K562 (cell line): Measurements from ENCODE around the gene GSTM1. TPM values are rescaled to one million over a fixed set of nuclear protein-coding genes. Genes with fewer than 3 reads are reported as not detected.

Experiments
- ATAC-seq: fragments of 200-7000 bp; cut with Tn5 transposase; 3 replicates; pipeline ENCODE4 v1.9.1; 2020; ENCODE audit warnings: moderate library complexity
- BruUV-seq: library from RNA; stranded (reverse); fragments of 400-500 nt; replicated peaks from 2 replicates; lab custom pipeline; 2021; lab: Mats Ljungman, UMichigan
- CTCF ChIA-PET: fragments of 300-600 bp; formaldehyde crosslinking; extraction: SDS; loops from one replicate; lab custom pipeline; 2021; ENCODE audit warnings: low intra/inter-chr PET ratio; lab: Yijun Ruan, JAX
- POLR2A ChIA-PET: fragments of 300-600, 350-650 bp; sonication (Branson Sonifier 250); formaldehyde crosslinking; extraction: SDS; loops from one replicate; lab custom pipeline; 2021; ENCODE audit warnings: antibody characterized with exemption, inconsistent platforms; lab: Yijun Ruan, JAX
- DNase-seq, 4 experiments: peaks; one replicate each; pipeline versions ENCODE4 v3.0.0 to v3.0.0-alpha.2; 2011 to 2018; ENCODE audit warnings: low spot score in 3 of 4, mixed read lengths in 3 of 4; ENCODE audit errors: extremely low read depth in 1 of 4
- FAIRE-seq: peaks from 2 replicates; lab custom pipeline; 2011; peaks lifted over from hg19 to GRCh38; lab: Jason Lieb, UNC
- H2AFZ ChIP-seq: 2 replicates; pipeline ENCODE4 v1.6.0; 2011; ENCODE audit warnings: low read depth, low read length, control low read depth, inconsistent platforms
- H3K27ac ChIP-seq: fragments of 200-600 bp; 3 replicates; pipeline ENCODE4 v1.8.0; 2011; ENCODE audit warnings: low read depth, mild to moderate bottlenecking, control low read depth, inconsistent platforms, low read length, moderate library complexity, mixed read lengths; ENCODE audit errors: extremely low read depth
- H3K27me3 ChIP-seq, 2 experiments: fragments of 300-600 bp in 1 of 2; 2 replicates in 1 of 2; 3 replicates in 1 of 2; pipeline versions ENCODE4 v1.6.0 to v1.8.0; 2011; ENCODE audit warnings: inconsistent platforms in 2 of 2, low read length in 2 of 2, mild to moderate bottlenecking in 1 of 2, mixed read lengths in 1 of 2, moderate library complexity in 1 of 2; ENCODE audit not compliant: control insufficient read depth in 2 of 2, insufficient read depth in 2 of 2
- H3K36me3 ChIP-seq: fragments of 300-600 bp; 3 replicates; pipeline ENCODE4 v1.8.0; 2011; ENCODE audit warnings: mild to moderate bottlenecking, low read length, inconsistent platforms; ENCODE audit not compliant: control insufficient read depth, insufficient read depth
- H3K4me1 ChIP-seq, 2 experiments: fragments of 200-600 bp in 1 of 2; replicated peaks in 1 of 2; 2 replicates in 1 of 2; 3 replicates in 1 of 2; pipeline versions ENCODE4 v1.5.1 to v1.8.0; 2011; ENCODE audit warnings: inconsistent platforms in 2 of 2, low read length in 2 of 2, mild to moderate bottlenecking in 1 of 2, mixed read lengths in 1 of 2, moderate library complexity in 1 of 2; ENCODE audit not compliant: control insufficient read depth in 2 of 2, insufficient read depth in 2 of 2
- H3K4me2 ChIP-seq: 2 replicates; pipeline ENCODE4 v1.6.1; 2011; ENCODE audit warnings: low read length, control low read depth, inconsistent platforms, mixed read lengths; ENCODE audit not compliant: insufficient read depth
- H3K4me3 ChIP-seq: fragments of 200-600 bp; sonication (generic), shearing (Covaris generic); 2 replicates; pipeline ENCODE4 v1.5.1; 2016; ENCODE audit warnings: control low read depth, inconsistent platforms
- H3K79me2 ChIP-seq: fragments of 200-600 bp; 3 replicates; pipeline ENCODE4 v1.8.0; 2011; ENCODE audit warnings: low read length, inconsistent platforms; ENCODE audit not compliant: control insufficient read depth, insufficient read depth
- H3K9ac ChIP-seq, 2 experiments: 2 replicates each; pipeline versions ENCODE4 v1.6.0 to v1.6.1; 2011; ENCODE audit warnings: low read depth in 2 of 2, low read length in 2 of 2, control low read depth in 1 of 2, inconsistent platforms in 1 of 2, mild to moderate bottlenecking in 1 of 2, mixed read lengths in 1 of 2; ENCODE audit not compliant: insufficient read depth in 1 of 2
- H3K9me1 ChIP-seq: one replicate; pipeline ENCODE4 v1.6.0; 2011; ENCODE audit warnings: inconsistent platforms, mild to moderate bottlenecking, low read length, moderate library complexity; ENCODE audit not compliant: control insufficient read depth, insufficient read depth
- H3K9me3 ChIP-seq: replicated peaks from 2 replicates; pipeline ENCODE4 v1.5.1; 2011; ENCODE audit warnings: low read depth, low read length, inconsistent platforms; ENCODE audit not compliant: control insufficient read depth, insufficient read depth
- H4K20me1 ChIP-seq: replicated peaks from 2 replicates; pipeline ENCODE4 v1.6.1; 2011; ENCODE audit warnings: low read length, inconsistent platforms, mixed read lengths; ENCODE audit not compliant: control insufficient read depth, insufficient read depth
- BCL6 ChIP-seq: fragments of 250-450 bp; sonication (Bioruptor Pico); IDR thresholded peaks from 2 replicates; pipeline ENCODE4 v1.4.0; 2020
- BHLHE40 ChIP-seq: IDR thresholded peaks from 2 replicates; pipeline ENCODE4 v1.6.1; 2011; ENCODE audit warnings: low read length, improper control_type of control experiment
- C11orf30 ChIP-seq: fragments of 450-650 bp; IDR thresholded peaks from 2 replicates; pipeline ENCODE4 v1.6.1; 2016; ENCODE audit warnings: low read depth, mild to moderate bottlenecking
- CREB5 ChIP-seq: fragments of 250-450 bp; sonication (Bioruptor Pico); IDR thresholded peaks from 2 replicates; pipeline ENCODE4 v1.5.0; 2020; ENCODE audit warnings: mild to moderate bottlenecking
- E2F5 ChIP-seq: sonication (generic); formaldehyde crosslinking; IDR thresholded peaks from 2 replicates; pipeline ENCODE4 v1.8.0; 2022; ENCODE audit warnings: mild to moderate bottlenecking, missing genetic modification reagents
- GMEB1 ChIP-seq: fragments of 250-450 bp; sonication (Bioruptor Pico); IDR thresholded peaks from 2 replicates; pipeline ENCODE4 v1.4.0; 2020; ENCODE audit warnings: mild to moderate bottlenecking
- LARP7 ChIP-seq: fragments of 450-650 bp; IDR thresholded peaks from 2 replicates; pipeline ENCODE4 v1.6.1; 2016
- MAFG ChIP-seq: fragments of 450-650 bp; conservative IDR thresholded peaks from 2 replicates; pipeline ENCODE4 v1.6.1; 2016; ENCODE audit warnings: missing genetic modification characterization, missing compliant biosample characterization
- MAFK ChIP-seq: IDR thresholded peaks from 2 replicates; pipeline ENCODE4 v1.6.1; 2011; ENCODE audit warnings: low read length, improper control_type of control experiment
- POLR3A ChIP-seq: IDR thresholded peaks from 2 replicates; pipeline ENCODE4 v1.6.1; 2011; ENCODE audit warnings: borderline replicate concordance, mild to moderate bottlenecking, moderate library complexity; ENCODE audit not compliant: insufficient read length, insufficient read depth; ENCODE audit errors: extremely low read depth
- SMARCC2 ChIP-seq: fragments of 450-650 bp; IDR thresholded peaks from 2 replicates; pipeline ENCODE4 v1.6.1; 2017; ENCODE audit warnings: antibody characterized with exemption, moderate library complexity, mild to moderate bottlenecking, low read depth
- SP2 ChIP-seq: IDR thresholded peaks from 2 replicates; pipeline ENCODE4 v1.6.1; 2011; ENCODE audit warnings: mild to moderate bottlenecking, low read depth, low read length, moderate library complexity; ENCODE audit not compliant: poor library complexity, severe bottlenecking; ENCODE audit errors: extremely low read depth
- TFAM ChIP-seq: fragments of 250-450 bp; sonication (Bioruptor Pico); conservative IDR thresholded peaks from 2 replicates; pipeline ENCODE4 v1.5.0; 2021; ENCODE audit warnings: mild to moderate bottlenecking, moderate library complexity
- ZBTB8A ChIP-seq: fragments of 450-650 bp; IDR thresholded peaks from 2 replicates; pipeline ENCODE4 v1.6.1; 2018; ENCODE audit warnings: mild to moderate bottlenecking, moderate library complexity; ENCODE audit not compliant: partially characterized antibody
- ZNF12 ChIP-seq: sonication (generic); formaldehyde crosslinking; IDR thresholded peaks from 2 replicates; pipeline ENCODE4 v1.4.0; 2020; ENCODE audit warnings: mild to moderate bottlenecking, missing genetic modification reagents
- ZNF316 ChIP-seq: fragments of 450-650 bp; IDR thresholded peaks from 2 replicates; pipeline ENCODE4 v1.6.1; 2016
- WGBS: fragments of 100-300 bp; shearing (Covaris generic); methylation state at CpG from one replicate; pipeline ENCODE4 v1.1.6; 2016; ENCODE audit warnings: low coverage, mixed read lengths; ENCODE audit not compliant: insufficient coverage; ENCODE audit errors: missing lambda C conversion rate; 5-methylcytosine and 5-hydroxymethylcytosine counted together
- in situ Hi-C: fragments of 300-500 bp; cut with MboI; formaldehyde crosslinking; loops from 4 replicates; pipeline ENCODE4 v1.15.0; 2018; ENCODE audit warnings: inconsistent platforms, mixed read lengths
- intact Hi-C: fragments of 100-400 bp; cut with micrococcal nuclease; formaldehyde crosslinking; loops from 2 replicates; pipeline ENCODE4 v1.14.2; 2022
- polyA plus RNA-seq, 8 experiments: library from polyadenylated mRNA; depleted of rRNA in 4 of 8; stranded (reverse) in 5 of 8; unstranded in 3 of 8; fragments of >200 nt; fragmentation: Nextera tagmentation in 2 of 8; fragmentation: Illumina TruSeq in 1 of 8; extraction: Ambion mirVana in 2 of 8; extraction: Trizol in 1 of 8; gene quantifications; 2 replicates each; pipeline versions ENCODE4 v1.2.1 to v1.2.3, GENCODE V29; 2011 to 2014; ENCODE audit warnings: inconsistent platforms in 1 of 8, missing spikeins in 1 of 8
- total RNA-seq, 7 experiments: library from RNA; depleted of rRNA in 6 of 7; stranded (reverse); fragments of >200 nt in 6 of 7; fragmentation: Illumina TruSeq in 2 of 7; extraction: Trizol in 2 of 7; gene quantifications; 2 replicates each; pipeline versions ENCODE4 v1.2.1 to v1.2.3, GENCODE V29; 2011 to 2021; ENCODE audit warnings: low replicate concordance in 1 of 7

GSTM1 gene
- total and polyA plus RNA-seq, 9 of the 15 experiments (the other 6 are each of a cell fraction or from before 2014, with no cell fraction given): not detected

- no peak for FAIRE-seq
- TF ChIP-seq ZNF316: peak; percentile 71
- TF ChIP-seq BCL6 (CRISPR knock-in tag): no peak
- TF ChIP-seq ZBTB8A: no peak
- TF ChIP-seq E2F5 (CRISPR knock-in tag): no peak
- TF ChIP-seq SMARCC2: no peak
- no peak for TF ChIP-seq POLR3A
- TF ChIP-seq CREB5 (CRISPR knock-in tag): no peak
- TF ChIP-seq MAFG (tag): peak; percentile 12; the same call in 1 of the 2 replicates
- peak; percentile 16; the same call in 1 of the 2 replicates for TF ChIP-seq MAFK
- TF ChIP-seq LARP7: no peak
- no peak for TF ChIP-seq BHLHE40
- no peak for TF ChIP-seq GMEB1 (CRISPR knock-in tag)
- peak; percentile 56; the same call in 1 of the 2 replicates for TF ChIP-seq C11orf30
- TF ChIP-seq TFAM (CRISPR knock-in tag): no peak
- TF ChIP-seq SP2: no peak
- no peak for TF ChIP-seq ZNF12 (CRISPR knock-in tag)
- TF ChIP-seq, all 486 proteins: peak for 4
Observed at GRCh38 chr1:109716121-109716520, 28.5 kb downstream of the GSTM1 start.

More at GRCh38 chr1:109716121-109716520, 28.5 kb downstream of the GSTM1 start:
- no peak for ATAC-seq
- no peak overlapping the region for H3K4me2 ChIP-seq
- in situ Hi-C loops: loop anchor here (5.0 kb wide), 1 partner anchor 39 kb away; no protein-coding TSS in a partner anchor
- H3K9me3 ChIP-seq: no peaks in the 10 kb centered on the region
- POLR2A ChIA-PET: interaction anchor here (1.0 kb wide), 1 partner anchor 37 kb away, joined by 3 read pairs; no protein-coding TSS in a partner anchor
- peaks cover 0 to 6% of the 10 kb centered on the region in 2 experiments; a peak in 2 of 5 replicates for H3K27me3 ChIP-seq
- peaks cover 14 to 21% of the 10 kb centered on the region in 2 experiments; a peak in 4 of 5 replicates for H3K4me1 ChIP-seq
- no peaks in the 10 kb centered on the region for H3K36me3 ChIP-seq
- no peak overlapping the region for H3K9ac ChIP-seq
- no peak overlapping the region for H2AFZ ChIP-seq
- intact Hi-C loops: loop anchor here (5.0 kb wide), 1 partner anchor 169 kb away; the partner anchor contains the start of gene GNAI3
- 31% methylated on average over 3 of the region's 3 CpGs for WGBS
- no peaks in the 10 kb centered on the region for H3K79me2 ChIP-seq
- H3K4me3 ChIP-seq: no peak overlapping the region
- no peaks in the 10 kb centered on the region for H3K9me1 ChIP-seq
- H3K27ac ChIP-seq: no peak overlapping the region
- CTCF ChIA-PET: no interaction called here
- peak in 3 of 4 experiments; percentile 3 for DNase-seq
- no TSS peak for BruUV-seq
- no peaks in the 10 kb centered on the region for H4K20me1 ChIP-seq
